Right lobe of liver (tissue), 4 donors: Measurements from ENCODE around the gene ATG9B.

Experiments
- POLR2A ChIP-seq: fragments of 450-650 bp; IDR thresholded peaks from one replicate; pipeline ENCODE4 v1.6.1; 2017; ENCODE audit warnings: antibody characterized with exemption, mild to moderate bottlenecking
- TF ChIP-seq, protein P1 (sequence below), 4 donors: fragments of 200-600 bp in 3 of 4; fragments of 450-650 bp in 1 of 4; IDR thresholded peaks; one replicate each; pipeline versions ENCODE4 v1.5.1 to v1.8.0; 2016 to 2022; ENCODE audit warnings: antibody characterized with exemption in 4 of 4, mild to moderate bottlenecking in 2 of 4
- donor health status: DM: no; HTN: no; CAD: no.
- donor health status: DM: no; HTN: no; CAD: no.
- donor health status: DM: no; HTN: yes; CAD: no.

DNA sequence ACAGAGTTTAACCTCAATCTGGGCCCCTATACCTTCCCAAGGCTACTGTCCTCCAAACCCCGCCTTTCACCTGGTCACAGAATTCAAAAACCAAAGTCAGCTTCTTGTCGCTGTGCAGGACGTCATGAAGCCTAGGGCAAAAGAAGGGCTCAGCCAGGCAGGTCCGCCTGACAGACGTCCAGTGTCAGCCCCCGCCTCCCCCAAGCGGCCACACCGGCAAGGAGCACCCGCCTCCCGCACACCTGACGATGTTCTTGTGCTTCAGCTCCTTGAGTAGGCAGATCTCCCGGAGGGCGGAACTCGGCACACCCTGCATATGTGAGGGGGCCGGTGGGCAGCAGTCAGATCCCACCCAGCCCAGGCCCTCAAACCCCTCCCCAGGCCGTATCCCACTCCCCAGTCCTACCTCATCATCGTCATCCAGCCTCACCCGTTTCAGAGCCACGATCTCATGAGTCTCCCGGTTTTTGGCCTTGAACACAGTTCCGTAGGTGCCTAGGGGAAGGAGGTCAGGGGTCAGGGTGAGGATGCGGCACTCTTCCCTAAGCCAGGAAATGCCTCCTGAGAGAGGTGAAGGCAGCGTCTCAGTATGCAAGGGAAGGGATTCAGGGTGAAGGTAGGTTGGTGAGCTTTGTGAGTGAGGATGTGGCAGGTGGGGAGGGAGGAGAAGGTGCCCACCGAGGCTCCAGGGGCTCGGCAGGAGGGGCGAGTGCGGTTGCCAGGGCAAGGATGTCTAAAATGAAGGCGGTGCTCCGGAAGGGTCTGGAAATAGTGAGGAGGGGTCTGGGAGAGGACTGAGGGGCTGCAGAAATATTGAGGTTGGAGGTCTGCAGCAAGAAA is 32.6 kb upstream of the ATG9B start:
- TF ChIP-seq POLR2A, result no peak
- TF ChIP-seq, protein P1, sequence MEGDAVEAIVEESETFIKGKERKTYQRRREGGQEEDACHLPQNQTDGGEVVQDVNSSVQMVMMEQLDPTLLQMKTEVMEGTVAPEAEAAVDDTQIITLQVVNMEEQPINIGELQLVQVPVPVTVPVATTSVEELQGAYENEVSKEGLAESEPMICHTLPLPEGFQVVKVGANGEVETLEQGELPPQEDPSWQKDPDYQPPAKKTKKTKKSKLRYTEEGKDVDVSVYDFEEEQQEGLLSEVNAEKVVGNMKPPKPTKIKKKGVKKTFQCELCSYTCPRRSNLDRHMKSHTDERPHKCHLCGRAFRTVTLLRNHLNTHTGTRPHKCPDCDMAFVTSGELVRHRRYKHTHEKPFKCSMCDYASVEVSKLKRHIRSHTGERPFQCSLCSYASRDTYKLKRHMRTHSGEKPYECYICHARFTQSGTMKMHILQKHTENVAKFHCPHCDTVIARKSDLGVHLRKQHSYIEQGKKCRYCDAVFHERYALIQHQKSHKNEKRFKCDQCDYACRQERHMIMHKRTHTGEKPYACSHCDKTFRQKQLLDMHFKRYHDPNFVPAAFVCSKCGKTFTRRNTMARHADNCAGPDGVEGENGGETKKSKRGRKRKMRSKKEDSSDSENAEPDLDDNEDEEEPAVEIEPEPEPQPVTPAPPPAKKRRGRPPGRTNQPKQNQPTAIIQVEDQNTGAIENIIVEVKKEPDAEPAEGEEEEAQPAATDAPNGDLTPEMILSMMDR (IDR thresholded peaks at IDR 0.05), result no peak
